ENCODE results near the gene TEX19. TPM values are rescaled to one million over a fixed set of nuclear protein-coding genes. Genes with fewer than 3 reads are reported as not detected.
"Not testable (repeated sequence)": the region's sequence is repeated elsewhere in the genome, so short reads cannot be mapped to it uniquely, and the experiment has no call there.

TEX19 gene
- total RNA-seq, 1 donor, result not detected

DNA sequence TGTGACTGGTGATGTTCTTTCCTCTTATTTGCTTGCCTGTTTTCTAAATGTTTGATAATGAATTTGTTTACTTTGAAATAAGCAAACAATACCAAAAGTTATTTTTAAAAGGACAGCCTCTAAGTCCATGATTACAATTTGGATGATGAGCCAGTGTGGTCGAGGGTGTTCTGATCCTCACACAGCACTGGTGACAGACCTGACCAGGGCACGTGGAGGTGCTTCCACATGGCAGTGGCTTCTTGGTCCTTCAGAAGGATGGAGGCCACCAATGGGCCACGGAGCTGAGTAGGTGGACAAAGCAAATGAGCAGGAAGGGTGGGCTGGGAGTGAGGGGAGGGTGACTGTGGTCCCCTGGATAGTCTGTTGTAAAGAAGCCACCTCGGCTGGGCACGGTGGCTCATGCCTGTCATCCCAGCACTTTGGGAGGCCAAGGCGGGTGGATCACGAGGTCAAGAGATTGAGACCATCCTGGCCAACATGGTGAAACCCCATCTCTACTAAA lies 4.2 kb upstream of the TEX19 start:
- Histone ChIP-seq H3K4me3 (ENCODE audit: low read length) (no peak overlapping the region), H3K27me3 (ENCODE audit: insufficient read depth, low read length) (peaks cover 2% of the 10 kb centered on the region)

DNA sequence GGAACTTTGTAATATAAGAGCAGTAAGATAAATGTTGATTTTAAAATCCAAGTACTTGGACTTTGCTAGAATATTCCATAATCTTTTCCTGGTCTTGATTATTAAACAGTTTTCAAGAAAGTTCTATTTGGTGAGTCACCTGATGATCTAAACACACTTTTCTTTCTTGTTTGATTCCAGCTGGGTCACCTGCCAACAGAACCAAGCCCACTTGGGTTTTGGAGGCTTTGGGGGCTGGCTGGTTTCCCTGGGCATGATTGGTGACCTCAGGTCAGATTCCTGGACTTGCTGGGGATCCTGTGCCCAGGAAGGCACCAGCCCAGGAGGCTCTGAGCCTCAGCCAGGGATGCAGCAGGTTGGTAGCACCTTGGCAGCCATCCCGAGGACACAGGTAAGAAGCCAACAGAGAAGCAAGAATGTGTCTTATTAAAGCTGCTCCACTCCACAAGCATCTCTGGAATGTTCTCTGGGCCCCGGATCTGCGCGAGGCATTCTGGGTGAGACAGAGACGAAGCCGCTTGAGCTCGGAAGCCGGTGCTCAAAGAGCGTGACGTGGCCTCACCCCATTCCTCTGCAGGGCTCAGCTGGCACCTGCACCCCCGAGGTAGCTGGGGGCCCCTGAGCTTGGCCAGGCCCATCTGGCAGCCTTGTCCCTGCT lies 3.1 kb upstream of the TEX19 start:
- H3K4me3 ChIP-seq (ENCODE audit: low read length), result no peak overlapping the region
- peaks cover 2% of the 10 kb centered on the region for H3K27me3 ChIP-seq (ENCODE audit: insufficient read depth, low read length)
- H3K9me3 ChIP-seq (ENCODE audit: low read depth, low read length), result no peaks in the 10 kb centered on the region
- no peaks in the 10 kb centered on the region for H3K4me1 ChIP-seq (ENCODE audit: insufficient read depth, low read length)

More for the DNA sequence above, 4.2 kb upstream of the TEX19 start:
- Histone ChIP-seq H3K4me1 (ENCODE audit: insufficient read depth, low read length) (no peaks in the 10 kb centered on the region), H3K9me3 (ENCODE audit: low read depth, low read length) (no peaks in the 10 kb centered on the region)

DNA sequence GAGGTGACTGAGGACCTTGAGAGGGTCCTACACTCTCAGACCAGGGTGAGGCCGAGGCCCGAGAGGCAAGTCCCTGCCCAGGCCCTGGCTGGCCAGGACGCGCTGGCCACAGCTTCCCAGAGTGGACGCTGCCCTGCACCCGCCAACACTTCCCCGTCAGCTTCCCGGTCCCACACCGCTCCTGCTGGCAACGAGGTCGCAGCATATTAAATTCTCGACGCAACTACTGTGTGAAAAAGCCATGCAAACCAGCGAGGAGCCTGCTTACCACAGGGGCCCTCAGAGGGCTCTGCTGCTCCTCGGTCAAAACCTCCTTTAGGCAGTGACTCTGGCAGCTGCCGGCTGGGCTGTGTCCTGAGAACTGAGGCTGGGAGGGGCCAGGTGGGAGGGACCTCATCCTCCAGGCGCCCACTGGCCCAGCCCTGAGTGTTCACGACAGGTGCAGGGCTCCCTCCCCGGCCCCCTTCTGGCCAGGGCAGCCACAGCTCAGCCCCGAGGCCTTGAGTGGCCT lies 2.1 kb upstream of the TEX19 start:
- Histone ChIP-seq H3K27me3 (ENCODE audit: insufficient read depth, low read length) (peaks cover 2% of the 10 kb centered on the region), H3K4me3 (ENCODE audit: low read length) (no peak overlapping the region), H3K9me3 (ENCODE audit: low read depth, low read length) (no peaks in the 10 kb centered on the region), H3K4me1 (ENCODE audit: insufficient read depth, low read length) (no peaks in the 10 kb centered on the region)

DNA sequence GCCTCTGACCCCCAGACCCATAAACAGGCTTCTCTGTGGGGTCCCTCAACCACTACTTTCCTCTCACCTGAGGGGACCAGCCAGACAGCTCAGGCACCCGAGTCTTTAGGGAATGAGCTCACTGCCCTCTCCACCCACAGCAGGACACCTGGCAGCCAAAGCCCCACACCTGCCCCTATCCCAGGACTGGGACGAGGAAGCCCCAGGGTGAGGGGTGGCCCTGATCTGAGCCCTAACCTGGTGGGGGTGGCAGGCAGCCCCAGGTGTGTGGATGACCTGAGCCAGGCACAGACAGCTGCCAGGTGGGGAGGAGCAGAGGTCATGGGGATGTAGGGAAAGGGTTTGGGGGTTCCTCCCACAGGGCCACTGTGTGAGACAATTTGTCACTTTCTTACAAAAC lies 1.7 kb upstream of the TEX19 start:
- Histone ChIP-seq H3K27me3 (ENCODE audit: insufficient read depth, low read length) (peaks cover 2% of the 10 kb centered on the region), H3K9me3 (ENCODE audit: low read depth, low read length) (no peaks in the 10 kb centered on the region), H3K4me1 (ENCODE audit: insufficient read depth, low read length) (no peaks in the 10 kb centered on the region), H3K4me3 (ENCODE audit: low read length) (no peak overlapping the region)

DNA sequence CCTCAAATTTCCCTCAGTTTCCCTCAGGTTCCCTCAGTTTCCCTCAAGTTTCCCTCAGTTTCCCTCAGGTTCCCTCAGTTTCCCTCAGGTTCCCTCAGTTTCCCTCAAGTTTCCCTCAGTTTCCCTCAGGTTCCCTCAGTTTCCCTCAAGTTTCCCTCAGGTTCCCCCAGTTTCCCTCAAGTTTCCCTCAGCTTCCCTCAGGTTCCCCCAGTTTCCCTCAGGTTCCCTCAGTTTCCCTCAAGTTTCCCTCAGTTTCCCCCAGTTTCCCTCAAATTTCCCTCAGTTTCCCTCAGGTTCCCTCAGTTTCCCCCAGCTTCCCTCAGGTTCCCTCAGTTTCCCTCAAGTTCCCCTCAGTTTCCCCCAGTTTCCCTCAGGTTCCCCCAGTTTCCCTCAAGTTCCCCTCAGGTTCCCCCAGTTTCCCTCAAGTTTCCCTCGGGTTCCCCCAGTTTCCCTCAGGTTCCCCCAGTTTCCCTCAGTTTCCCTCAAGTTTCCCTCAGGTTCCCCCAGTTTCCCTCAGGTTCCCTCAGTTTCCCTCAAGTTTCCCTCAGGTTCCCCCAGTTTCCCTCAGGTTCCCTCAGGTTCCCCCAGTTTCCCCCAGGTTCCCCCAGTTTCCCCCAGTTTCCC lies 516 bp downstream of the TEX19 start:
- not testable (repeated sequence) for H3K27me3 ChIP-seq (ENCODE audit: insufficient read depth, low read length); H3K9me3 ChIP-seq (ENCODE audit: low read depth, low read length); H3K4me1 ChIP-seq (ENCODE audit: insufficient read depth, low read length); H3K4me3 ChIP-seq (ENCODE audit: low read length)

DNA sequence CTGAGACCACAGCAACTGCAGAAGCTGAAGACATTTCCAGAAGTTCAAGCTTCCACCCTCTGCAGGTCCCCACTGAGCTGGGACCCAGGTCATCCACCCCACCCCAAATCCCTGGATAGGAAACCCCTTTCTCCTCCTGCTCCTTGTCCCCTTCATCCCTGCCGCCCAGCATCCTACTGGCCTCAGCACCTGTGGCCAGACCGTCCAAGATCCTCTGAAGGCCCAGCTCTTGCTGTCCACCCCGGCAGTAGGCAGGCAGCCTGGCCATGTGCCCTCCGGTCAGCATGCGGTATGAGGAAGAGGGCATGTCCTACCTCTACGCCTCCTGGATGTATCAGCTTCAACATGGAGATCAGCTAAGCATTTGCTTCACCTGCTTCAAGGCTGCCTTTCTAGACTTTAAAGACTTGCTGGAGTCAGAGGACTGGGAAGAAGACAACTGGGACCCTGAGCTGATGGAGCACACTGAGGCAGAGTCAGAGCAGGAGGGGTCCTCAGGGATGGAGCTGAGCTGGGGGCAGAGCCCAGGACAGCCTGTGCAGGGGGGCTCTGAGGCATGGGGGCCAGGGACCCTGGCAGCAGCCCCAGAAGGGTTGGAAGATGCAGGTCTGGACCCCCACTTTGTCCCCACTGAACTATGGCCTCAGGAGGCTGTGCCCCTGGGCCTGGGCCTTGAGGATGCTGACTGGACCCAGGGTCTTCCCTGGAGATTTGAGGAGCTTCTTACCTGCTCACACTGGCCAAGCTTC lies 3.0 kb downstream of the TEX19 start:
- no peaks in the 10 kb centered on the region for H3K9me3 ChIP-seq (ENCODE audit: low read depth, low read length)
- H3K27me3 ChIP-seq (ENCODE audit: insufficient read depth, low read length), result peaks cover 2% of the 10 kb centered on the region
- H3K4me1 ChIP-seq (ENCODE audit: insufficient read depth, low read length), result no peaks in the 10 kb centered on the region
- H3K4me3 ChIP-seq (ENCODE audit: low read length), result no peak overlapping the region

DNA sequence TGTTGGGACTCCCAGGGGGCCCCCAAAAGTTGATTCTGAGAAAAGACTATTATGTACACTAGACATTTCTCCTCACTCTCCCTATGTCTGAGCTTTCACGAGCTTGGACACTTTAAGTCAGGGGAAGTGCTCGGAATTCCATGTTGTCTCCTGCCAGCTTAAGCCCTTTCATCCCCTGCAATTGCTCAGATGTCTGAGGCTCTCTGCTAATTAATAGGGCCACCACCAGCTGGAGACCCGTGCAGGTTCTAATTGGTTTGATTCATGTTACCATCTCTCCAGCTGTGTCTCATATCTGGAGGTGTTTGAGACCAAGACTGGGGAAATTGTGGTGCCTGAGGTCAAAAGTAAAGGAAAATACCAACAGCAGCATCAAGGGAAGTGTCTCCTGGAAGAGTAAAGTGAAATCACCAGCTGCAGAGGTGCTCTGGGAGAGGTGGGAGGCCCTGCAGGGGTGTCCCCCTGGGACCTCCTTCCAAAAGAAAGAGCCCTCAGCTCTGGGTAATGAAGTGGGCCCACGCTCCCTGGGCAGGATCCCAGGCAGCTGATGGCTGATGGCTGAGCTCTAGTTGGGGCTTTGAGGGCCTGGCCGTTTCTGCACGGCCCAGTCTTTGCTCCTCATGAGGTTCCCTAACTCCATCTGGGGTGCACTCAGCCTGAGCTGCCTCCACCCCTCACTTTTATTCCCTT lies 6.7 kb downstream of the TEX19 start:
- H3K4me1 ChIP-seq (ENCODE audit: insufficient read depth, low read length), result peaks cover 4% of the 10 kb centered on the region
- no peaks in the 10 kb centered on the region for H3K9me3 ChIP-seq (ENCODE audit: low read depth, low read length)
- no peak overlapping the region for H3K4me3 ChIP-seq (ENCODE audit: low read length)
- peaks cover 12% of the 10 kb centered on the region for H3K27me3 ChIP-seq (ENCODE audit: insufficient read depth, low read length)

DNA sequence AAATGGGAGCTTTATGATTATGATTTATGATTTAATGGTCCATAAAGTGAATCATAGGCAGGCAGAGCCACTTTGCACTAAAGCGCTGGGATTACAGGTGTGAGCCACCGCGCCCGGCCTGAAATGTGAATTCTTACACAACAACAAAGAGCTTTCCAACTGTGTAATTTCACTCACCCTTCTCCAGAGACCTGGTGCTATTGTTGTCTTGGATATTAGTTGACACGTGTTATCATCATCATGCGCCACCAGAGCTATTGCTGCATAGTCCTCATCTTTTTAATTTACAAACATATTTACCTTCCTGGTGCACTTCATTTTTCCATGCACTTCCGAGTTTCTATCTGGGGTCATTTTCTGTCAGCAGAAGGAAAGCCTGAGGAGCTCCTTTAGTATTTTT lies 7.7 kb downstream of the TEX19 start:
- no peak overlapping the region for H3K4me3 ChIP-seq (ENCODE audit: low read length)
- peaks cover 18% of the 10 kb centered on the region for H3K27me3 ChIP-seq (ENCODE audit: insufficient read depth, low read length)
- H3K9me3 ChIP-seq (ENCODE audit: low read depth, low read length), result no peaks in the 10 kb centered on the region
- peaks cover 9% of the 10 kb centered on the region for H3K4me1 ChIP-seq (ENCODE audit: insufficient read depth, low read length)

DNA sequence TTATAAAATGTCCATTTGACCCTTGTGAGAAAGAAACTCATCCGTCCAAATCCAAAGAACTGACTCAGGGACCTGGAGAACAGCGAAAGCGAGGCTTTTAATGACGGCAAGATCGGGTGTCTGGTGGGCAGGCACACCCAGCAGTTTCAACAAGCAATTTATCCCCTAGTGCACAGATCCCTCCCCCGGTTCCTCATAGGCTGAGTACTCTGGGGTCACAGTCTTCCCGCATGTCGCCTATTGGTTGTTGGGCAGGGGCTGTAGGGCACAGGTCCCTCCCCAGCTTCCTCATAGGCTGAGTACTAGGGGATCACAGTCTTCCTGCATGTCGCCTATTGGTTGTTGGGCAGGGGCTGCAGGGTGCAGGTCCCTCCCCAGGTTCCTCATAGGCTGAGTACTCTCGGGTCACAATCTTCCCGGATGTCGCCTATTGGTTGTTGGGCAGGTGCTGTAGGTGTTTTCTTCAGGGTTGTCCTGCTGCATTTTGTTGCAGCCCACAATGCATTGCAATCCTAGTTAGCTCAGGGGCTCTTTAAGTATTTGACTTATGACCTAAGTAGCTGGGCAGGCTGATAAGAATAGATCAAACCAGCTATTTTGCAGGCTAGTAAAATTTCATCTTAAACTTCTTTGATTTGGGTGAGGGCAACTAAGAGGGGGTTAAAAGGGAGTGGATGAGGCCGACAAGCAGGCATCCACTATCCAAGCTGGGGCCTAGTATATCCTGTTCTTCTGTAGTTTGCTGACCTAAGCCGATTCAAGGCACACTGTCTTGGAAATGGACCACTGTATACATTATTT lies 8.9 kb downstream of the TEX19 start:
- H3K9me3 ChIP-seq (ENCODE audit: low read depth, low read length), result no peaks in the 10 kb centered on the region
- no peak overlapping the region for H3K4me3 ChIP-seq (ENCODE audit: low read length)
- H3K27me3 ChIP-seq (ENCODE audit: insufficient read depth, low read length), result peaks cover 27% of the 10 kb centered on the region
- H3K4me1 ChIP-seq (ENCODE audit: insufficient read depth, low read length), result peaks cover 15% of the 10 kb centered on the region

DNA sequence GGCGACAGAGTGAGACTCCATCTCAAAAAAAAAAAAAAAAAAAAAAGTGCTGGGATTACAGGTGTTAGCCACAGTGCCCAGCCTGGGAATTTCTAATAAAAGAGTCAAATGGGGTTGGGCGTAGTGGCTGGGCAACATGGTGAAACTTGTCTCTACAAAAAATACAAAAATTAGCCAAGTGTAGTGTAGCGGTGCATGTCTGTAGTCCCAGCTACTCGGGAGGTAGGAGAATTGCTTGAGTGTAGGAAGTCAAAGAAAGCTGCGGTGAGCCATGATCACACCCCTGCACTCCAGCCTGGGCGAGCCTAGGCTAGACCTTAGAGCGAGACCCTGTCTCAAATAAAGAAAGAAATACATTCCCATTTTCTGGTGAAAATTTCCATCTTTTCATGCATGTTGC lies 10.2 kb downstream of the TEX19 start:
- Histone ChIP-seq H3K4me1 (ENCODE audit: insufficient read depth, low read length) (peaks cover 15% of the 10 kb centered on the region), H3K27me3 (ENCODE audit: insufficient read depth, low read length) (peaks cover 37% of the 10 kb centered on the region), H3K9me3 (ENCODE audit: low read depth, low read length) (no peaks in the 10 kb centered on the region), H3K4me3 (ENCODE audit: low read length) (no peak overlapping the region)

DNA sequence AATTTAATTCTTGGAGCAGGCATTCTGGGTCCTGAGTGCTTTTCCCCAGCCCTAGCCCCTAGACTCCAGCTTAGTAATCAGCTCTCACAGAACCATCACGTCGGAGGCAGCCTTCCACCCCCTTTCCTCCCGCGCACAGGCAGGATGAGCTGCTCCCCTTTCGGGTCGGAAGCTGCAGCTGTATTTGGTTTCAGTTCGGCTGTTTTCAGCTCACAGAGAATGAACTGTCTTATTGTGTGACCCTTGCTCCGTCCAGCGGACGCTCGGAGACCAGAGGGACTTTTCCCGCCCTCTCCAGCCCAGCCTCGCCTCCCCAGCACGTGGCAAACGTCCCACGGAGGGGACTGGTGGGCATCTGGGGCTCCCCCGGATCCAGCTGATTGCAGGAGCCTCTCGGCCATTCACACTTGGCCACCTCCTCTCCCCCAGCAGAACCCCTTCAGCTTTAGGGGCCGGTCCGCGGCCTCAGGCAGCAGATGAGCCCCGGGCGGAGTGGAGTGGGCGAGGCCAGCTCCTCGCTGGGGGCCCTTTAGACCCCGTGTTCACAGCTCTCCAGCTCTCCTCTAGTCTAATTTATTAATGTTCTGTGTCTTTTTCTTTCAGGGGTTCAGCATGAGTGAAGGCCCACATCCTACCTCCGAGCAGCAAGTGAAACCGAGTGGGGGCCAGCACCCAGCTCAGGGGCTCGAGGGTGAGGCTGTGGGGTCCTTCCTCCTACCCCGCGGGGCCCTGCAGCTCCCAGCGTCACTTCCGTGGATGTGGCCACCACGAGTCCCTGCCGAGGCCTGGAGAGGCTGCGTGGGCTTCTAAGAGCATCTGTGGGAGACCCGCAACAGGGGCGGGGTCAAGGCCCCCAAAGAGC lies 11.7 kb downstream of the TEX19 start:
- peaks cover 15% of the 10 kb centered on the region for H3K4me1 ChIP-seq (ENCODE audit: insufficient read depth, low read length)
- H3K9me3 ChIP-seq (ENCODE audit: low read depth, low read length), result no peaks in the 10 kb centered on the region
- H3K27me3 ChIP-seq (ENCODE audit: insufficient read depth, low read length), result peaks cover 40% of the 10 kb centered on the region
- peak overlapping the region; percentile 5 for H3K4me3 ChIP-seq (ENCODE audit: low read length)

DNA sequence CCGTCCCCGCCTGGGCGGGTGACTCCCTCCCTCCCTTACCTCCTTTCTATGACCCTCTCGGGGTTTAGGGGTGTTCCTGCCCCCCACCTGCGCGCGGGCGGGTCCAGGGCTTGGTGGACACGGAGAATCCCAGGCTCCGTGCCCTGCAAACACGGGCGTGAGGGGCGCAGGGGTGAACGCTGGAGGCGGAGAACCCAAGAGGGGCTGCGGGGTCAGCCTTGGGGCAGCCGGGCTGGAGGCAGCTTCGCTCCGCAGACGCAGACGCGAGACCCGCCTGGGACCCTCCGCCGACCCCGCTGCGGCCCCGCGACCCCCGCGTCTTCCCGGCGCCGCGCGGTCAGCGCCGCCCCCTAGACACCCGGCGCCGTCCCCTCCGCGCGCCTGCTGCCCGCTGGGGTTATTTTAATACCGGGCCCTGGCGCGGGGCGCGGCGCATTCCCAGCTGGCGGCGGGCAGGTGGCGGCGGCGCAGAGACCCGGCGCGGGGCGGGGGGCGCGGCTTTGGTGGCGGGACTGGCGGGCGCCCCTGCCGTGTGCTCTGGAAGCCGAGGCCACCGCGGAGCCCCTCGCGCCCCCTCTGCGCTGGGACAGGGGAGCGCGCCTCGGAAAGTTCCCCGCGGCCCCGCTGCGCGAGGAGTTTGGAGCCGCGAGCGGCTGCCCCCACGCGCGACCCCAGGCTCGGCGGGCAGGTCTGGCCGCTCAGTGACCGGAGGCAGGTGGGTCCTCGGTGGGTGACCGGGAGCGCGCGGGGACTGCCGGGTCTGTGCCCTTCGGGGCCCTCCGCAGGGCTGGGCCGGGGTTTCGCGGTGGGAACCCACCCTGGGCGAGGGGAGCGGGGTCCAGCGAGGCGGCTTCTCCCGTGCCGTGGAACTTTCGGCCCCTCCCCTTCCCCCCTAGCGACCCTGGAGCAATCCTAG lies 12.5 kb downstream of the TEX19 start, which contains the start of gene UTS2R:
Gene UTS2R (plus strand): TSS at position 433 of the 916 bp plus-strand sequence. CDS start 2,560 bp downstream, outside the sequence.
- H3K4me3 ChIP-seq (ENCODE audit: low read length), result peak within 1 kb of the TSS; percentile 5
- peaks cover 40% of the 10 kb centered on the region for H3K27me3 ChIP-seq (ENCODE audit: insufficient read depth, low read length)
- no peaks in the 10 kb centered on the region for H3K9me3 ChIP-seq (ENCODE audit: low read depth, low read length)
- H3K4me1 ChIP-seq (ENCODE audit: insufficient read depth, low read length), result peaks cover 15% of the 10 kb centered on the region

All from mononuclear cell (primary cell).